ENCODE results near the gene CEMP1.
"Not testable (repeated sequence)": the region's sequence is repeated elsewhere in the genome, so short reads cannot be mapped to it uniquely, and the experiment has no call there.

- not testable (repeated sequence) for TF ChIP-seq CTCF (conservative IDR thresholded peaks at IDR 0.05; ENCODE audit: low read length); EZH2phosphoT487 (IDR thresholded peaks at IDR 0.05; ENCODE audit: borderline replicate concordance)
Measured at GRCh38 chr16:2540912-2541311, 9.7 kb upstream of the CEMP1 start.

Data from Loucy (cell line).